ENCODE data around the gene AKR1B15. TPM values are rescaled to one million over a fixed set of nuclear protein-coding genes. Genes with fewer than 3 reads are reported as not detected.

AKR1B15 gene
- total and polyA plus RNA-seq, 9 of the 15 experiments (the other 6 are each of a cell fraction or from before 2014, with no cell fraction given), result not detected

DNA sequence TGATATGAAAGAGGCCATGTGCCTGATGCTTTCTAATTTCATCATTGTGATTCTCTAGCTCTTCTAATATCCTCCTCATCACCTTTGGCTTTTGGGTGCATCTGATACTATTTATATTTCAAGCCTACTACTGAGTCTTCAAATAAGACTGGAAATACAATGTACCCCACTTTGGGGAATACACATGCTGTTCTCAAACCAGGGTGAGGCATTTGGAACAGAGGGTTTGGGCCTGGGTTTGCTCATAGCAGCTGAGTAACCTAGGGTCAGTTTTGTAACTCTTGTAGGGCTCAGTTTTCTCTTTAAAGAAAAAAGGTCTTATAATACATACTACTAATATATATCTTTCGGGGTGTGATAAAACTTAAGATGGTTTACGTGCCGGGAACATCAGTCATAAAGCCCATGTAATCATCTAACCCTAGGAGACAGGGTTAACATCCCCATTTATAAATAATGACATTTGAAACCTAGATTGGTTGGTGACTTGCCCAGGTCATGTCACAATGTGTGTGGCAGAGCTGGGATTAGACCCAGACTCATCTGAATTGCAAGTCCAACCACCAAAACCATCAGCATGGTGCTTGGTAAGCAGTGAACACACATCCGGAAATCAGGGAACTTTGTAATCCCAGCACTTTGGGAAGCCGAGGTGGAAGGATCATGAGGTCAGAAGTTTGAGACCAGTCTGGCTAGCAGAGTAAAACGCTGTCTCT is 23.0 kb downstream of the AKR1B15 start (continued):
- TF ChIP-seq, protein P1, sequence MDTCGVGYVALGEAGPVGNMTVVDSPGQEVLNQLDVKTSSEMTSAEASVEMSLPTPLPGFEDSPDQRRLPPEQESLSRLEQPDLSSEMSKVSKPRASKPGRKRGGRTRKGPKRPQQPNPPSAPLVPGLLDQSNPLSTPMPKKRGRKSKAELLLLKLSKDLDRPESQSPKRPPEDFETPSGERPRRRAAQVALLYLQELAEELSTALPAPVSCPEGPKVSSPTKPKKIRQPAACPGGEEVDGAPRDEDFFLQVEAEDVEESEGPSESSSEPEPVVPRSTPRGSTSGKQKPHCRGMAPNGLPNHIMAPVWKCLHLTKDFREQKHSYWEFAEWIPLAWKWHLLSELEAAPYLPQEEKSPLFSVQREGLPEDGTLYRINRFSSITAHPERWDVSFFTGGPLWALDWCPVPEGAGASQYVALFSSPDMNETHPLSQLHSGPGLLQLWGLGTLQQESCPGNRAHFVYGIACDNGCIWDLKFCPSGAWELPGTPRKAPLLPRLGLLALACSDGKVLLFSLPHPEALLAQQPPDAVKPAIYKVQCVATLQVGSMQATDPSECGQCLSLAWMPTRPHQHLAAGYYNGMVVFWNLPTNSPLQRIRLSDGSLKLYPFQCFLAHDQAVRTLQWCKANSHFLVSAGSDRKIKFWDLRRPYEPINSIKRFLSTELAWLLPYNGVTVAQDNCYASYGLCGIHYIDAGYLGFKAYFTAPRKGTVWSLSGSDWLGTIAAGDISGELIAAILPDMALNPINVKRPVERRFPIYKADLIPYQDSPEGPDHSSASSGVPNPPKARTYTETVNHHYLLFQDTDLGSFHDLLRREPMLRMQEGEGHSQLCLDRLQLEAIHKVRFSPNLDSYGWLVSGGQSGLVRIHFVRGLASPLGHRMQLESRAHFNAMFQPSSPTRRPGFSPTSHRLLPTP (IDR thresholded peaks at IDR 0.05; ENCODE audit: borderline replicate concordance, extremely low read depth, insufficient read length), result no peak
- no peak for TF ChIP-seq ZNF717 (CRISPR knock-in tag; IDR thresholded peaks at IDR 0.05)
- no peak for TF ChIP-seq HNRNPLL (IDR thresholded peaks at IDR 0.05; ENCODE audit: low read depth, low read length, poor library complexity, severe bottlenecking)

DNA sequence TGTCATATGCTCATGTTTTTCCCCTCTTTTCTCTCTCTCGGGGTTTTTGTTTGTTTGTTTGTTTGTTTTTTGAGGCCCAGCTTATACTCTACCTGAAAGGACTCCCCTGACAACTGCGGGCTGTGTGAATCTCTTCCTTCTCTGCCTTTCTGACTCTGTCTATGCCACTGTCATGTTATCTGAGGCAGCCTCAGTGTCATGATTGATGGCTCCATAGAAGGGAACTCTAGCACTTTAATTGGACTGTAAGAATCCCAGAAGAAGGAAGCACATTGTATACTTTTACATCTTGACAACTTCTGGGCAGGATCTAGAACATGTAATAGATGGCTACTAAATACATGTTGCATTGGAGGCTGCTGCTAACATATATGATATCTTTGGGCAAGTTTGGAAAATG is 25.4 kb downstream of the AKR1B15 start:
- H4K20me1 ChIP-seq (replicated peaks; ENCODE audit: control insufficient read depth, insufficient read depth, low read length), result no peaks in the 10 kb centered on the region
- in situ Hi-C loops (cut with MboI) (no loop called here), intact Hi-C loops (cut with micrococcal nuclease) (no loop called here)
- DNase-seq (ENCODE audit: extremely low read depth in 1 of 4, low spot score in 3 of 4) (no peak), FAIRE-seq (no peak), ATAC-seq (no peak)
- no peaks in the 10 kb centered on the region for H3K79me2 ChIP-seq (ENCODE audit: control insufficient read depth, insufficient read depth, low read length)
- WGBS (ENCODE audit: insufficient coverage, low coverage, missing lambda C conversion rate), result 0% methylated on average over 2 of the region's 2 CpGs
- peaks cover 2% of the 10 kb centered on the region for H3K9me3 ChIP-seq (replicated peaks; ENCODE audit: control insufficient read depth, insufficient read depth, low read depth, low read length)
- H3K4me2 ChIP-seq (ENCODE audit: insufficient read depth, low read length), result no peak overlapping the region
- peaks cover 6 to 21% of the 10 kb centered on the region in 2 experiments for H3K27me3 ChIP-seq (ENCODE audit: control insufficient read depth in 2 of 2, insufficient read depth in 2 of 2, low read length in 2 of 2)
- BruUV-seq (replicated peaks), result no TSS peak
- H2AFZ ChIP-seq (ENCODE audit: low read depth, low read length), result no peak overlapping the region
- H3K27ac ChIP-seq (ENCODE audit: extremely low read depth, low read depth, low read length), result no peak overlapping the region
- ChIA-PET POLR2A (interaction anchor here (0.6 kb wide), 1 partner anchor 117 kb away, joined by 3 read pairs; no protein-coding TSS in a partner anchor), CTCF (ENCODE audit: low intra/inter-chr PET ratio) (no interaction called here)
- H3K36me3 ChIP-seq (ENCODE audit: control insufficient read depth, insufficient read depth, low read length), result no peaks in the 10 kb centered on the region
- no peak overlapping the region for H3K4me3 ChIP-seq
- no peaks in the 10 kb centered on the region for H3K9me1 ChIP-seq (ENCODE audit: control insufficient read depth, insufficient read depth, low read length)
- no peaks in the 10 kb centered on the region for H3K4me1 ChIP-seq (replicated peaks in 1 of 2; ENCODE audit: control insufficient read depth in 2 of 2, insufficient read depth in 2 of 2, low read length in 2 of 2)
- no peak overlapping the region for H3K9ac ChIP-seq (ENCODE audit: insufficient read depth in 1 of 2, low read depth in 2 of 2, low read length in 2 of 2)
- TF ChIP-seq, protein P2, sequence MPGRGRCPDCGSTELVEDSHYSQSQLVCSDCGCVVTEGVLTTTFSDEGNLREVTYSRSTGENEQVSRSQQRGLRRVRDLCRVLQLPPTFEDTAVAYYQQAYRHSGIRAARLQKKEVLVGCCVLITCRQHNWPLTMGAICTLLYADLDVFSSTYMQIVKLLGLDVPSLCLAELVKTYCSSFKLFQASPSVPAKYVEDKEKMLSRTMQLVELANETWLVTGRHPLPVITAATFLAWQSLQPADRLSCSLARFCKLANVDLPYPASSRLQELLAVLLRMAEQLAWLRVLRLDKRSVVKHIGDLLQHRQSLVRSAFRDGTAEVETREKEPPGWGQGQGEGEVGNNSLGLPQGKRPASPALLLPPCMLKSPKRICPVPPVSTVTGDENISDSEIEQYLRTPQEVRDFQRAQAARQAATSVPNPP (IDR thresholded peaks at IDR 0.05; ENCODE audit: borderline replicate concordance, insufficient read depth, insufficient read length), result no peak
- TF ChIP-seq, protein P3, sequence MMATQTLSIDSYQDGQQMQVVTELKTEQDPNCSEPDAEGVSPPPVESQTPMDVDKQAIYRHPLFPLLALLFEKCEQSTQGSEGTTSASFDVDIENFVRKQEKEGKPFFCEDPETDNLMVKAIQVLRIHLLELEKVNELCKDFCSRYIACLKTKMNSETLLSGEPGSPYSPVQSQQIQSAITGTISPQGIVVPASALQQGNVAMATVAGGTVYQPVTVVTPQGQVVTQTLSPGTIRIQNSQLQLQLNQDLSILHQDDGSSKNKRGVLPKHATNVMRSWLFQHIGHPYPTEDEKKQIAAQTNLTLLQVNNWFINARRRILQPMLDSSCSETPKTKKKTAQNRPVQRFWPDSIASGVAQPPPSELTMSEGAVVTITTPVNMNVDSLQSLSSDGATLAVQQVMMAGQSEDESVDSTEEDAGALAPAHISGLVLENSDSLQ (IDR thresholded peaks at IDR 0.05), result peak; percentile 45
- TF ChIP-seq MEIS2 (IDR thresholded peaks at IDR 0.05; ENCODE audit: partially characterized antibody) (peak; percentile 70), TSC22D4 (tag; IDR thresholded peaks at IDR 0.05) (no peak), CBFA2T2 (conservative IDR thresholded peaks at IDR 0.05) (no peak), ZBTB17 (CRISPR knock-in tag; IDR thresholded peaks at IDR 0.05) (no peak), ZNF75A (CRISPR knock-in tag; IDR thresholded peaks at IDR 0.05) (no peak), ZNF232 (CRISPR knock-in tag; IDR thresholded peaks at IDR 0.05) (no peak)
- TF ChIP-seq, protein P4, sequence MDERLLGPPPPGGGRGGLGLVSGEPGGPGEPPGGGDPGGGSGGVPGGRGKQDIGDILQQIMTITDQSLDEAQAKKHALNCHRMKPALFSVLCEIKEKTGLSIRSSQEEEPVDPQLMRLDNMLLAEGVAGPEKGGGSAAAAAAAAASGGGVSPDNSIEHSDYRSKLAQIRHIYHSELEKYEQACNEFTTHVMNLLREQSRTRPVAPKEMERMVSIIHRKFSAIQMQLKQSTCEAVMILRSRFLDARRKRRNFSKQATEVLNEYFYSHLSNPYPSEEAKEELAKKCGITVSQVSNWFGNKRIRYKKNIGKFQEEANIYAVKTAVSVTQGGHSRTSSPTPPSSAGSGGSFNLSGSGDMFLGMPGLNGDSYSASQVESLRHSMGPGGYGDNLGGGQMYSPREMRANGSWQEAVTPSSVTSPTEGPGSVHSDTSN (CRISPR knock-in tag; IDR thresholded peaks at IDR 0.05; ENCODE audit: low read depth), result no peak
- TF ChIP-seq, protein P4 (tag; conservative IDR thresholded peaks at IDR 0.05; ENCODE audit: low read depth), result peak; percentile 85

Measured in K562 (cell line).